Daoy (cell line): ENCODE data around the gene TACO1. TPM values are rescaled to one million over a fixed set of nuclear protein-coding genes. Genes with fewer than 3 reads are reported as not detected.

Experiments used
- DNase-seq: peaks from one replicate; pipeline ENCODE4 v3.0.0-alpha.2; 2015; ENCODE audit warnings: low read depth
- total RNA-seq: library from RNA; depleted of rRNA; stranded (reverse); fragments of >200 nt; shearing (Covaris generic); gene quantifications from 2 replicates; pipeline ENCODE4 v1.2.3, GENCODE V29; 2014; rRNA removed

Gene TACO1
- total RNA-seq: 22.9 and 23.8 TPM in 2 replicates

- peak; percentile 84 for DNase-seq
These were observed at the start of gene TACO1 for GRCh38 chr17:63600569-63601438. TSS of gene TACO1 (plus strand) at chr17:63600895. CDS start at chr17:63601084, 189 bp downstream.

- DNase-seq: no peak
These were observed 48.5 kb upstream of the TACO1 start for GRCh38 chr17:63552211-63552610.

GRCh38 chr17:63555500-63556156 lies 45.1 kb upstream of the TACO1 start:
- DNase-seq: no peak

- no peak for DNase-seq
These were observed 43.3 kb upstream of the TACO1 start for GRCh38 chr17:63557416-63557815.

- no peak for DNase-seq
These were observed 42.3 kb upstream of the TACO1 start for GRCh38 chr17:63558441-63558840.

- DNase-seq: no peak
These were observed 38.9 kb upstream of the TACO1 start for GRCh38 chr17:63561819-63562218.

- no peak for DNase-seq
These were observed 37.4 kb upstream of the TACO1 start for GRCh38 chr17:63563339-63563738.

- DNase-seq: no peak
These were observed 36.1 kb upstream of the TACO1 start for GRCh38 chr17:63564562-63564961.

- DNase-seq: no peak
These were observed 33.5 kb upstream of the TACO1 start for GRCh38 chr17:63567229-63567628.

- DNase-seq: no peak
These were observed 32.1 kb upstream of the TACO1 start for GRCh38 chr17:63568563-63568962.

GRCh38 chr17:63571632-63572310 lies 28.9 kb upstream of the TACO1 start:
- peak; percentile 13 for DNase-seq

- no peak for DNase-seq
These were observed 27.1 kb upstream of the TACO1 start for GRCh38 chr17:63573634-63574033.

- DNase-seq: no peak
These were observed 22.5 kb upstream of the TACO1 start for GRCh38 chr17:63578027-63578768.

- no peak for DNase-seq
These were observed 22.0 kb upstream of the TACO1 start for GRCh38 chr17:63578769-63579111.

- no peak for DNase-seq
These were observed 21.1 kb upstream of the TACO1 start for GRCh38 chr17:63579633-63580032.

GRCh38 chr17:63587770-63588169 lies 12.9 kb upstream of the TACO1 start:
- DNase-seq: no peak

- DNase-seq: no peak
These were observed 11.9 kb upstream of the TACO1 start for GRCh38 chr17:63588797-63589196.

- DNase-seq: no peak
These were observed 11.0 kb upstream of the TACO1 start for GRCh38 chr17:63589646-63590045.

GRCh38 chr17:63592797-63593196 lies 7.9 kb upstream of the TACO1 start:
- DNase-seq: no peak

- DNase-seq: no peak
These were observed 5.6 kb upstream of the TACO1 start for GRCh38 chr17:63595132-63595531.

GRCh38 chr17:63596856-63597586 lies 3.7 kb upstream of the TACO1 start:
- no peak for DNase-seq
